Astrocyte of the cerebellum (primary cell): ENCODE results near the gene CGNL1.
A peak's percentile ranks its signal among the peaks of the same experiment; 100 is the strongest.

Experiments
- DNase-seq: peaks from one replicate; pipeline ENCODE4 v3.0.0-alpha.2; 2011; ENCODE audit warnings: low read depth
- H3K4me3 ChIP-seq: 2 replicates; pipeline ENCODE4 v1.5.1; 2011; ENCODE audit warnings: mild to moderate bottlenecking, low read depth, low read length, moderate library complexity
- in situ Hi-C: cut with HindIII; loops from 2 replicates; pipeline ENCODE4 v1.10.0; 2017; ENCODE audit warnings: low sequenced_read_pairs
- TF ChIP-seq, protein P1 (sequence below): IDR thresholded peaks from 2 replicates; pipeline ENCODE4 v1.5.1; 2012; ENCODE audit warnings: low read length, low read depth, moderate library complexity, mild to moderate bottlenecking; ENCODE audit errors: missing control alignments

CGNL1 gene

DNA sequence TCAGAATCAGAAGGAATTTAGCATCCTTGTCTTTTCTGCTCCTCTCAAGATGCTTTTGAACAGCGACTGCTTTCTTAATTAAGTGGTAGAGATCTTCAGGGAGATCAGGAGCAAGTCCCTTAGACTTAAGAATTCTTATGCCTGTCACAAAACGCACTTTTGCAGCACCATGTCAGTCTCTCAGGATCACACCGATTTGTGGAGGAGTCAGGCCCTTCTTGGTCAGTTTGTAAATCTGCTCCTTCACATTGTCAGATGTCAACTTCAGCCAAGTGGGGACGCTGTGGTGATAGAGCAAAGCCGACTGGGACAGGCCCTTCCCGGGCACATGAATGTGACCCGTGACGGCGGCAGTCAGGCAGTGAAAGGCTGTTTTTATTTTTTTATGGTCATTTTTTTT, 179.7 kb downstream of the CGNL1 start:
- TF ChIP-seq, protein P1, sequence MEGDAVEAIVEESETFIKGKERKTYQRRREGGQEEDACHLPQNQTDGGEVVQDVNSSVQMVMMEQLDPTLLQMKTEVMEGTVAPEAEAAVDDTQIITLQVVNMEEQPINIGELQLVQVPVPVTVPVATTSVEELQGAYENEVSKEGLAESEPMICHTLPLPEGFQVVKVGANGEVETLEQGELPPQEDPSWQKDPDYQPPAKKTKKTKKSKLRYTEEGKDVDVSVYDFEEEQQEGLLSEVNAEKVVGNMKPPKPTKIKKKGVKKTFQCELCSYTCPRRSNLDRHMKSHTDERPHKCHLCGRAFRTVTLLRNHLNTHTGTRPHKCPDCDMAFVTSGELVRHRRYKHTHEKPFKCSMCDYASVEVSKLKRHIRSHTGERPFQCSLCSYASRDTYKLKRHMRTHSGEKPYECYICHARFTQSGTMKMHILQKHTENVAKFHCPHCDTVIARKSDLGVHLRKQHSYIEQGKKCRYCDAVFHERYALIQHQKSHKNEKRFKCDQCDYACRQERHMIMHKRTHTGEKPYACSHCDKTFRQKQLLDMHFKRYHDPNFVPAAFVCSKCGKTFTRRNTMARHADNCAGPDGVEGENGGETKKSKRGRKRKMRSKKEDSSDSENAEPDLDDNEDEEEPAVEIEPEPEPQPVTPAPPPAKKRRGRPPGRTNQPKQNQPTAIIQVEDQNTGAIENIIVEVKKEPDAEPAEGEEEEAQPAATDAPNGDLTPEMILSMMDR = no peak
- H3K4me3 ChIP-seq = no peak overlapping the region
- DNase-seq = no peak
- in situ Hi-C loops = no loop called here

DNA sequence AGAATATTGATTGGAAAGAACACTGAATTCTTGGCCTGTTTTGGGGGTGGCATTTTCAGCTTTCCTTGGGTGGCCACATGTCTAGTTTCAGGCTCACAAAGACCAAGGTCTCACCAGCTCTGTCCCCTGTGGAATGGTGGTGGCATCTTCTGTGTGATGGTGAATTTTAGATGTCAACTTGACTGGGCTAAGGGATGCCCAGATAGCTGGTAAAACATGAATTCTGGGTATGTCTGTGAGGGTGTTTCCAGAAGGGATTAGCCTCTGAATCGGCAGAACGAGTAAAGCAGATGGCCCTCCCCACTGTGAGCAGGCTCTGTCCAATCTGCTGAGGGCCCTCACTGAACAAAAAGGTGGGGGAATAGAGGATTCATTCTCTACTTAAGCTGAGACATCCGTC, 181.0 kb downstream of the CGNL1 start:
- in situ Hi-C loops = no loop called here

DNA sequence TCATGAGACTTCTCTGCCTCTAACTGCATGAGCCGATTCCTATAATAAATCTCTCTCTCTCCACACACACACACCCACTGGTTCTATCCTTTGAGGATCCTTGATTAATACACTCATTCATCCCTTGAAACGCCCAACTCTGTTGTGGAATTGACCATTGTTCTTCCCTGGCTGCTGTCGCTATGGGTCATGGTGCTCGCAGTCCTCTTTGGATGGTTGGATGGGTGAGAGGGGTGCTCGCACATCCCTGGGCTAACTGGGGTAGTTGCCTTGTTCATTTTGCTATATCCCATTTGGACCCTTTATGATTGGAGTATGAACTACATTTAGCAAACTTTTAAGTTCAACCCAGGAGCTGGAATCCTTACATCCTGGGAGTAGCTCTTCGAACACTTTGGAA, 181.5 kb downstream of the CGNL1 start:
- H3K4me3 ChIP-seq = no peak overlapping the region
- in situ Hi-C loops = no loop called here
- TF ChIP-seq, protein P1 = no peak
- no peak for DNase-seq

More for the DNA sequence above, 181.0 kb downstream of the CGNL1 start:
- no peak overlapping the region for H3K4me3 ChIP-seq
- DNase-seq = no peak
- TF ChIP-seq, protein P1 = no peak

DNA sequence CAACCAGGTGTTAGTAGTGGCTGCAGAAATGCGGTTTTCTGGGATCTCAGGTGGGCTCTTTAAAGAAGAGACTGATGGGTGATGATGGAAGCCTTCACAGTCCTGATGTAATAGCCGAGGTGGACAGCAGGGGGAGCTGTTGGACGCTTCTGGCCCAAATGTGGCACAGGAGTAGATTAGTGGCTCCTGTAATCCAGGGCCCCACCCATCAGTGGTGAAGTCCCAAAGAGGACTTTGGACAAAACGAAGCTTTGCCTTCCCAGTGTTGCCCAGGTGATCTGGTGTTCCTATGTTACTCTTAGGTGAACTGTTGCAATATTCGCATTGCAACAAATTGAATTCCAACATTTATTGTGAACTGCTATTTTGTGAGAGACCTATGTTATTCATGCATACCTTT, 183.6 kb downstream of the CGNL1 start:
- DNase-seq = no peak
- TF ChIP-seq, protein P1 = peak; percentile 87
- in situ Hi-C loops = no loop called here
- H3K4me3 ChIP-seq = no peak overlapping the region

DNA sequence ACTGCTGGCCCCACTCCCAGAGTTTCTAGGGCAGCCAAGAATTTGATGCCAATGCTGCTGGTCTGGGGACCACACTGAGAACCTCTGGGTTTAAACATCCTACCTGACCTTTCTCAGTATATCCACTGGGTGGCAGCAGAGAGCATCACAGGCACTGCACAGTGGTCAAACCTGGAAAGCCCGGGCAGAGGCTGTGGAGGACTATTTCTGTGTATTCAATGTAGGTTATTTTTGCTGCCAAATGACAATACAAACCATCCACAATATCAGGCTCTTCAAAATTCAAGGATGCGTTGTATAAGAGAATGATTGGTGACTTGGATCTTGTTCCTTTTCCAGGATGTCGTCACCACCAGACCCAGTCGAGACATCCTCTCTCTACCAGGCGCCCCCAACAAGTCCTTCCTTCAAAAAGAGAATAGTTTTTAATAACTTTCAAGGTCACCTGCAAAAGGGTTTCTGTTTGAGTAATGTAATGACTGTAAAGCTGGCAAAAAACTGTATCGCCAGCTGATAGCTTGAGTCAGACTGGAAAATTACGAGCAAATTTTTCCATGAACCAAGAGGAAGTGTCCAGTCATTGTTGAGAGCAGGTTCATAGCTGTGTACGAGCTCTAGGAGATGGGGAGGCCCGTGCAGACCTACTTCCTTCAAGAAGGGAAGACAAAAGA, 184.9 kb downstream of the CGNL1 start:
- no peak overlapping the region for H3K4me3 ChIP-seq
- peak; percentile 57 for DNase-seq
- TF ChIP-seq, protein P1 = peak; percentile 91
- in situ Hi-C loops = no loop called here

DNA sequence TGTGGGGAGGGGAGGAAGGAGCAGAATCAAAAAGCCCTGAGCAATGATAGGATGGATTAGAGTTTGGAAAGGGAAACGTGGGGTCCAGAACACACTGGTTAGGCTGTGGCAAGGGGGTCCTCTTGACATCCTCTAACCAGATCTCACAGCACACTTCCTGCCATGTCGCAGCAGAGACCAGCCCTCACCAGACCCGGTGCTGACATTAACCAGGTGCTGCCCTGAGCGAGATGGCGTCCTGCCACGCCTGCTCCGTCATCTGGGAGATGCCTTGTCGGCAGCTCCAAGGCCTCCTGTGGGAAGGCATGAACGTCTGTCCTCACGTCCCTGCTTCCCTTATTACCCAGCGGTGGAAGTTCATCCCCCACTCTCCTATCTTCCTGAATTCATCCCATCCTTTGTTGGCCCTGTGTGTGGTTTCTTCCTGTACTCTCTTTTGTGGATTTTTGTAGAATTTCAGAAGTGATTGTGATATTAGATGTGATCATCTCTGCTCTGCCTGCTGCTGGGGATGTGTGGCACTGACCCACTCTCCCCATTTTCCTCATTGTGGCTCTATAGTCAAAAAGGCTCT, 186.0 kb downstream of the CGNL1 start:
- no peak overlapping the region for H3K4me3 ChIP-seq
- TF ChIP-seq, protein P1 = no peak
- in situ Hi-C loops = no loop called here
- DNase-seq = no peak
